ENCODE data around the gene ATP8B4. TPM values are rescaled to one million over a fixed set of nuclear protein-coding genes. Genes with fewer than 3 reads are reported as not detected.

ATP8B4 gene
- total RNA-seq, 4 donors from 2014 or later, result 5.2 to 24.3 (median 7.6) TPM

- no peak overlapping the region for H3K4me3 ChIP-seq (replicated peaks in 1 of 3)
- no peaks in the 10 kb centered on the region for H3K27me3 ChIP-seq
- H3K36me3 ChIP-seq, result no peaks in the 10 kb centered on the region
- no peaks in the 10 kb centered on the region for H3K4me1 ChIP-seq
- TF ChIP-seq, protein P1, sequence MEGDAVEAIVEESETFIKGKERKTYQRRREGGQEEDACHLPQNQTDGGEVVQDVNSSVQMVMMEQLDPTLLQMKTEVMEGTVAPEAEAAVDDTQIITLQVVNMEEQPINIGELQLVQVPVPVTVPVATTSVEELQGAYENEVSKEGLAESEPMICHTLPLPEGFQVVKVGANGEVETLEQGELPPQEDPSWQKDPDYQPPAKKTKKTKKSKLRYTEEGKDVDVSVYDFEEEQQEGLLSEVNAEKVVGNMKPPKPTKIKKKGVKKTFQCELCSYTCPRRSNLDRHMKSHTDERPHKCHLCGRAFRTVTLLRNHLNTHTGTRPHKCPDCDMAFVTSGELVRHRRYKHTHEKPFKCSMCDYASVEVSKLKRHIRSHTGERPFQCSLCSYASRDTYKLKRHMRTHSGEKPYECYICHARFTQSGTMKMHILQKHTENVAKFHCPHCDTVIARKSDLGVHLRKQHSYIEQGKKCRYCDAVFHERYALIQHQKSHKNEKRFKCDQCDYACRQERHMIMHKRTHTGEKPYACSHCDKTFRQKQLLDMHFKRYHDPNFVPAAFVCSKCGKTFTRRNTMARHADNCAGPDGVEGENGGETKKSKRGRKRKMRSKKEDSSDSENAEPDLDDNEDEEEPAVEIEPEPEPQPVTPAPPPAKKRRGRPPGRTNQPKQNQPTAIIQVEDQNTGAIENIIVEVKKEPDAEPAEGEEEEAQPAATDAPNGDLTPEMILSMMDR (IDR thresholded peaks at IDR 0.05), result no peak
- no peak for TF ChIP-seq POLR2A (IDR thresholded peaks at IDR 0.05)
- 76 to 89% methylated on average over 8 of the region's 8 CpGs for whole genome bisulfite sequencing, 2 donors
- H3K27ac ChIP-seq, result peak overlapping the region in 1 of 3 donors; percentile 7
- intact Hi-C loops (cut with DNase I), result no loop called here
- no peaks in the 10 kb centered on the region for H3K9me3 ChIP-seq
- no peak for DNase-seq
These were observed 258.9 kb downstream of the ATP8B4 start for GRCh38 chr15:49860101-49860500.

GRCh38 chr15:49857496-49858475 lies 261.2 kb downstream of the ATP8B4 start:
- Histone ChIP-seq H3K27me3 (no peaks in the 10 kb centered on the region), H3K9me3 (no peaks in the 10 kb centered on the region), H3K36me3 (no peaks in the 10 kb centered on the region), H3K4me1 (no peaks in the 10 kb centered on the region), H3K27ac (no peak overlapping the region), H3K4me3 (replicated peaks in 1 of 3) (no peak overlapping the region)
- intact Hi-C loops (cut with DNase I), result no loop called here
- 80 to 89% methylated on average over 4 of the region's 4 CpGs for WGBS, 2 donors
- DNase-seq, result no peak
- no peak for TF ChIP-seq POLR2A (IDR thresholded peaks at IDR 0.05)
- TF ChIP-seq, protein P1 (IDR thresholded peaks at IDR 0.05), result no peak

DNA sequence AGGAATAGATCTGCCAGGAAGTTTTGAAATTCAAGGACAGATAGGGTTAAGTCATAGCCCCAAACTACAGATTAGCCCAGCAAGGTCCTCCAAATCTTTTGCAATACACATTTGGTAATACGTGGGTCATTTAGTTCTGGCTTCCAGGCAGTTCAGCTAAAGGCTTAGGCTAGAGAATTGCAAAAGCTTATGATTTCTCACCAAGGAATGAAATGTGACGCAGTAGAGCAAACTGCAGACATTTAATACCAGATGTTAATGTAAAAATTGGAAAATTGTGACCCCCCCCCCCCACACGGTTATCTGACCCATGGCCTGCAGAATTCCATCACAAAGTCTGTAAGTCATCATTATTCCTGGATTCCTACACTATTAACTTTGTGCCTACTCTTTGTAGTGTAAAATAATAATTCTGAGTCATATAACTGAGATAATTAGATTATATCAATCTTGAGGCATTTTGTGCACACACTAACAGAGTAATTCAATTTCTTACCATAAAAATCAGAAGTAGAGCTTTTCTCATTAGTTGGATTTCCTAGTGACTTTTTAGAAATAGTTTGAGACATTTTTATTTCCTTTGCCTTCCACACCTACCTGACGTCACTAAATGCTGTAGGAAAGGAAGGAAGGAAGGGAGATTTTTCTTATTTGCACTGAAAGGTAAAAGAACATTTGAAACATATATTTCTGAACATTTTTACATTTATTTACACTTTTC lies 263.0 kb downstream of the ATP8B4 start:
- WGBS, 2 donors, result 65 to 74% methylated on average over 4 of the region's 4 CpGs
- TF ChIP-seq POLR2A (IDR thresholded peaks at IDR 0.05), result no peak
- TF ChIP-seq, protein P1 (IDR thresholded peaks at IDR 0.05), result no peak
- Histone ChIP-seq H3K27ac (no peak overlapping the region), H3K9me3 (no peaks in the 10 kb centered on the region), H3K27me3 (no peaks in the 10 kb centered on the region), H3K4me1 (no peaks in the 10 kb centered on the region), H3K36me3 (no peaks in the 10 kb centered on the region), H3K4me3 (replicated peaks in 1 of 3) (no peak overlapping the region)
- intact Hi-C loops (cut with DNase I), result no loop called here
- no peak for DNase-seq

GRCh38 chr15:49852756-49853155 lies 266.3 kb downstream of the ATP8B4 start:
- DNase-seq, result no peak
- H3K4me3 ChIP-seq (replicated peaks in 1 of 3), result no peak overlapping the region
- H3K9me3 ChIP-seq, result no peaks in the 10 kb centered on the region
- intact Hi-C loops (cut with DNase I), result no loop called here
- no peaks in the 10 kb centered on the region for H3K4me1 ChIP-seq
- no peak overlapping the region for H3K27ac ChIP-seq
- H3K27me3 ChIP-seq, result no peaks in the 10 kb centered on the region
- 54 to 90% methylated on average over 2 of the region's 2 CpGs for WGBS, 2 donors
- H3K36me3 ChIP-seq, result no peaks in the 10 kb centered on the region
- TF ChIP-seq, protein P1 (IDR thresholded peaks at IDR 0.05), result no peak

- H3K27ac ChIP-seq, result no peak overlapping the region
- 85 to 89% methylated on average over 2 of the region's 2 CpGs for WGBS, 2 donors
These were observed 270.2 kb downstream of the ATP8B4 start for GRCh38 chr15:49848807-49849206.

More at GRCh38 chr15:49848807-49849206, 270.2 kb downstream of the ATP8B4 start:
- no peak for DNase-seq
- TF ChIP-seq, protein P1 (IDR thresholded peaks at IDR 0.05), result no peak
- TF ChIP-seq POLR2A (IDR thresholded peaks at IDR 0.05), result no peak
- intact Hi-C loops (cut with DNase I), result no loop called here
- no peaks in the 10 kb centered on the region for H3K36me3 ChIP-seq
- no peak overlapping the region for H3K4me3 ChIP-seq (replicated peaks in 1 of 3)
- no peaks in the 10 kb centered on the region for H3K4me1 ChIP-seq
- H3K9me3 ChIP-seq, result no peaks in the 10 kb centered on the region
- H3K27me3 ChIP-seq, result no peaks in the 10 kb centered on the region

Data from thyroid gland (tissue), 4 donors.